Bronchial epithelial cell (primary cell): ENCODE data around the gene ASIC4. TPM values are rescaled to one million over a fixed set of nuclear protein-coding genes. Genes with fewer than 3 reads are reported as not detected.

Experiments used
- DNase-seq: peaks from one replicate; pipeline ENCODE4 v3.0.0-alpha.2; 2010; ENCODE audit warnings: low read depth
- FAIRE-seq: peaks from 2 replicates; lab custom pipeline; 2011; peaks lifted over from hg19 to GRCh38; lab: Jason Lieb, UNC
- H3K27me3 ChIP-seq: 2 replicates; pipeline ENCODE4 v1.5.1; 2011; ENCODE audit warnings: low read length; ENCODE audit not compliant: control insufficient read depth, insufficient read depth
- H3K36me3 ChIP-seq: 2 replicates; pipeline ENCODE4 v1.5.1; 2011; ENCODE audit warnings: low read length; ENCODE audit not compliant: control insufficient read depth, insufficient read depth
- H3K4me3 ChIP-seq: 2 replicates; pipeline ENCODE4 v1.5.1; 2011; ENCODE audit warnings: mild to moderate bottlenecking, low read depth, low read length, control low read depth
- total RNA-seq: library from RNA; depleted of rRNA; stranded (reverse); fragments of >200 nt; gene quantifications from 2 replicates; pipeline ENCODE4 v1.2.1, GENCODE V29; 2014
- TF ChIP-seq, protein P1 (sequence below): IDR thresholded peaks from 2 replicates; pipeline ENCODE4 v1.5.1; 2011; ENCODE audit warnings: mild to moderate bottlenecking, moderate library complexity, low read length, control low read depth, inconsistent platforms; ENCODE audit not compliant: insufficient read depth, severe bottlenecking

The ASIC4 gene
- total RNA-seq, 1 donor from 2014 or later = 0.53 TPM

DNA sequence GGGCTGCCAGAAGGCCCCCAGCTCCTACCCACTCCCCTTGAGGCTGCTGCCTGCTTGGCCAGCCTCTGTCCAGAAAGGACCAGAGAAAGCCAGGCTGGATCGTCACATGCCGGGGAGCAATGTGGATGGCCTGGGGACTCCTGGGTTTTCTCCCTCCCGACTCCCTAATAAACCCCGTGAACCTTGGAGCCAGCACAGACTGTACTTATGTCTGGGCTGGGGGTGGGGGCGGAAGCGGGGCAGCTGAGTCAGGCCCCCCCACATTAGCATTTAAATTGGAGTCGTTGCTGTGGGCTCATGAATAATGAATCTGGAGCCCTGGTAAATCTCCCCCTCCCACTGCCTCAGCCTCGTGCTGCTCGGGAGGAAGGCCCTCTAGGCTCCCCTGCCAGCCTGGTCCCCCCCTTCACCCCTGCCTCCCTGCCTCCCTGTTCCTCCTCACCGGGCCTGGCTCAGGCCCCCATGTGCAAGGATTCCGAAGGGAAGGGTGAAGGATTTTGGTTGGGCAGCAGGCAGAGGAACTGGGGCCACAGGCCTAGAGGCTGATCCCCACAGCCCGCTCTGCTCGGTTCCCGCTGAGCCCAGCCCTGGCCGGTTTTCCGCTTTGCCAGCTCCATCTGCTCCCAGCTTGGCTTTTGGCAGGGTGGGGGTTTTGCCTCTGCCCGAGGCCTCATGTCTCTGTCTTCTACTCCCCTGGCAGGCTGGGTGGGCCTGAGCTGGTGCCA, 7.3 kb upstream of the ASIC4 start:
- Histone ChIP-seq H3K36me3 (peaks cover 19% of the 10 kb centered on the region), H3K27me3 (peaks cover 17% of the 10 kb centered on the region), H3K4me3 (no peak overlapping the region)
- DNase-seq = no peak
- no peak for FAIRE-seq
- TF ChIP-seq, protein P1, sequence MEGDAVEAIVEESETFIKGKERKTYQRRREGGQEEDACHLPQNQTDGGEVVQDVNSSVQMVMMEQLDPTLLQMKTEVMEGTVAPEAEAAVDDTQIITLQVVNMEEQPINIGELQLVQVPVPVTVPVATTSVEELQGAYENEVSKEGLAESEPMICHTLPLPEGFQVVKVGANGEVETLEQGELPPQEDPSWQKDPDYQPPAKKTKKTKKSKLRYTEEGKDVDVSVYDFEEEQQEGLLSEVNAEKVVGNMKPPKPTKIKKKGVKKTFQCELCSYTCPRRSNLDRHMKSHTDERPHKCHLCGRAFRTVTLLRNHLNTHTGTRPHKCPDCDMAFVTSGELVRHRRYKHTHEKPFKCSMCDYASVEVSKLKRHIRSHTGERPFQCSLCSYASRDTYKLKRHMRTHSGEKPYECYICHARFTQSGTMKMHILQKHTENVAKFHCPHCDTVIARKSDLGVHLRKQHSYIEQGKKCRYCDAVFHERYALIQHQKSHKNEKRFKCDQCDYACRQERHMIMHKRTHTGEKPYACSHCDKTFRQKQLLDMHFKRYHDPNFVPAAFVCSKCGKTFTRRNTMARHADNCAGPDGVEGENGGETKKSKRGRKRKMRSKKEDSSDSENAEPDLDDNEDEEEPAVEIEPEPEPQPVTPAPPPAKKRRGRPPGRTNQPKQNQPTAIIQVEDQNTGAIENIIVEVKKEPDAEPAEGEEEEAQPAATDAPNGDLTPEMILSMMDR = no peak

- Histone ChIP-seq H3K36me3 (peaks cover 14% of the 10 kb centered on the region), H3K27me3 (peaks cover 25% of the 10 kb centered on the region), H3K4me3 (no peak overlapping the region)
- TF ChIP-seq, protein P1 = no peak
- no peak for FAIRE-seq
- DNase-seq = no peak
Measured at GRCh38 chr2:219507581-219508443, 6.5 kb upstream of the ASIC4 start.

- TF ChIP-seq, protein P1 = no peak
- Histone ChIP-seq H3K27me3 (peaks cover 31% of the 10 kb centered on the region), H3K36me3 (peaks cover 13% of the 10 kb centered on the region), H3K4me3 (no peak overlapping the region)
- DNase-seq = no peak
- FAIRE-seq = no peak
Measured at GRCh38 chr2:219508444-219508734, 5.9 kb upstream of the ASIC4 start.

GRCh38 chr2:219508971-219509779, 5.1 kb upstream of the ASIC4 start:
- FAIRE-seq (no peak), DNase-seq (no peak)
- TF ChIP-seq, protein P1 = no peak
- peaks cover 39% of the 10 kb centered on the region for H3K27me3 ChIP-seq
- H3K4me3 ChIP-seq = no peak overlapping the region
- peaks cover 8% of the 10 kb centered on the region for H3K36me3 ChIP-seq

DNA sequence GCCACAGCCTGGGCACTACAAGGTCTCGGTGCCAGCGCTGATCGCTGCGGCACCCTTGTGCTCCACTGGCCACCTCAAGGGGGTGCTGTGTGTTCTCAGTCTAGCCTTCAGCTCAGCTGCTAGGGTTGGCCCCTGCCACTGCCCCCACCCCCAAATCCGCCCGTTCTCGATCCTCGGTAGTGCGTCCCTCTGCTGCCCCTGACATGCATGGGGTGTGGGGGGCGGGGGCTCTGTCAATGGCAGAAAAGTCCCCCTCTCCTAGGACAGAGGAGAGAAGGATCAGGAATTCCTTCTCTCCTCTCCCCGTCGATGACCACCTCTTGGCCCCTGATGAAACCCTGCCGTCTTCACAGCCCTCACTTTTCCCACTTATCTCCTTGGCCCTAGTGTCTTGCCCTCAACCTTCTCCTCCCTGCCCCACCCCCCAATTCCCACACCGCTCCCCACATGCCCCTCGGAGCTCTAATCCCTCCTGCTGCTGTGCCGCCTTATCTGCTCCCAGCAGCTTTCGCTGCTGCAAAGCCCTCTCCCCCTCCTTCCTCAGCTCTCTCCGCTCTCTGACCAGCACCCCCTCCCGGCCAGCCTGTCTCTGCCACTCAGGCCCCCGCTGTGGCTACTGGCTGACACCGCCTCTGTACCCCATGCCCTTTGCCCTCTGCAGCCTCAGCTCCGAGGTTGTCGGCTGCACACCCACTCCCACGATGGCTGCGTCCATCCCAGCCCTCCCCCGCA, 4.3 kb upstream of the ASIC4 start:
- TF ChIP-seq, protein P1 = peak; percentile 87
- peaks cover 45% of the 10 kb centered on the region for H3K27me3 ChIP-seq
- peaks cover 5% of the 10 kb centered on the region for H3K36me3 ChIP-seq
- no peak overlapping the region for H3K4me3 ChIP-seq
- DNase-seq = peak; percentile 35
- FAIRE-seq = no peak
